ENCODE results near the gene GLI2. TPM values are rescaled to one million over a fixed set of nuclear protein-coding genes. Genes with fewer than 3 reads are reported as not detected.
A peak's percentile ranks its signal among the peaks of the same experiment; 100 is the strongest.

GLI2 gene
- total RNA-seq: 0.32 and 0.62 TPM in 2 replicates

GRCh38 chr2:120735746-120736170 lies at the start of gene GLI2:
Gene GLI2, plus strand, starts transcription at chr2:120735868. Its CDS starts 61,453 bp downstream, at chr2:120797321.
- intact Hi-C loops (cut with micrococcal nuclease): no loop called here

GRCh38 chr2:120685974-120686297 lies 49.7 kb upstream of the GLI2 start:
- Mint-ChIP-seq H3K4me3 (no peak overlapping the region), H3K27ac (no peak overlapping the region), H3K4me1 (ENCODE audit: low read depth) (no peaks in the 10 kb centered on the region), H3K36me3 (ENCODE audit: low read depth) (no peaks in the 10 kb centered on the region), H3K27me3 (ENCODE audit: insufficient read depth) (peaks cover 9% of the 10 kb centered on the region), H3K9me3 (no peaks in the 10 kb centered on the region)
- DNase-seq (ENCODE audit: low spot score): no peak
- intact Hi-C loops (cut with micrococcal nuclease): no loop called here

More at GRCh38 chr2:120735746-120736170, at the start of gene GLI2:
- peak within 1 kb of the TSS; percentile 42 for H3K4me3 Mint-ChIP-seq
- no peaks in the 10 kb centered on the region for H3K9me3 Mint-ChIP-seq
- peak; percentile 28 for DNase-seq (ENCODE audit: low spot score)
- no peak within 1 kb of the TSS for H3K27ac Mint-ChIP-seq
- peaks cover 44% of the 10 kb centered on the region for H3K27me3 Mint-ChIP-seq (ENCODE audit: insufficient read depth)
- H3K36me3 Mint-ChIP-seq (ENCODE audit: low read depth): no peaks in the 10 kb centered on the region
- H3K4me1 Mint-ChIP-seq (ENCODE audit: low read depth): peaks cover 16% of the 10 kb centered on the region

GRCh38 chr2:120686511-120687168 lies 49.0 kb upstream of the GLI2 start:
- no peak overlapping the region for H3K4me3 Mint-ChIP-seq
- no peaks in the 10 kb centered on the region for H3K36me3 Mint-ChIP-seq (ENCODE audit: low read depth)
- H3K9me3 Mint-ChIP-seq: no peaks in the 10 kb centered on the region
- no peak overlapping the region for H3K27ac Mint-ChIP-seq
- no peaks in the 10 kb centered on the region for H3K4me1 Mint-ChIP-seq (ENCODE audit: low read depth)
- intact Hi-C loops (cut with micrococcal nuclease): no loop called here
- DNase-seq (ENCODE audit: low spot score): no peak
- H3K27me3 Mint-ChIP-seq (ENCODE audit: insufficient read depth): peaks cover 9% of the 10 kb centered on the region

GRCh38 chr2:120687210-120687609 lies 48.5 kb upstream of the GLI2 start:
- intact Hi-C loops (cut with micrococcal nuclease): no loop called here

GRCh38 chr2:120690521-120690920 lies 45.1 kb upstream of the GLI2 start:
- H3K9me3 Mint-ChIP-seq: no peaks in the 10 kb centered on the region
- no peak overlapping the region for H3K4me3 Mint-ChIP-seq
- H3K36me3 Mint-ChIP-seq (ENCODE audit: low read depth): no peaks in the 10 kb centered on the region
- intact Hi-C loops (cut with micrococcal nuclease): no loop called here
- no peak overlapping the region for H3K27ac Mint-ChIP-seq
- peaks cover 10% of the 10 kb centered on the region for H3K27me3 Mint-ChIP-seq (ENCODE audit: insufficient read depth)
- H3K4me1 Mint-ChIP-seq (ENCODE audit: low read depth): no peaks in the 10 kb centered on the region
- DNase-seq (ENCODE audit: low spot score): no peak

More at GRCh38 chr2:120687210-120687609, 48.5 kb upstream of the GLI2 start:
- H3K27ac Mint-ChIP-seq: no peak overlapping the region
- peaks cover 7% of the 10 kb centered on the region for H3K27me3 Mint-ChIP-seq (ENCODE audit: insufficient read depth)
- no peaks in the 10 kb centered on the region for H3K4me1 Mint-ChIP-seq (ENCODE audit: low read depth)
- no peak overlapping the region for H3K4me3 Mint-ChIP-seq
- DNase-seq (ENCODE audit: low spot score): no peak
- no peaks in the 10 kb centered on the region for H3K9me3 Mint-ChIP-seq
- H3K36me3 Mint-ChIP-seq (ENCODE audit: low read depth): no peaks in the 10 kb centered on the region

- peaks cover 17% of the 10 kb centered on the region for H3K27me3 Mint-ChIP-seq (ENCODE audit: insufficient read depth)
- no peaks in the 10 kb centered on the region for H3K4me1 Mint-ChIP-seq (ENCODE audit: low read depth)
- DNase-seq (ENCODE audit: low spot score): no peak
- H3K9me3 Mint-ChIP-seq: no peaks in the 10 kb centered on the region
- intact Hi-C loops (cut with micrococcal nuclease): no loop called here
- H3K36me3 Mint-ChIP-seq (ENCODE audit: low read depth): no peaks in the 10 kb centered on the region
- no peak overlapping the region for H3K27ac Mint-ChIP-seq
- H3K4me3 Mint-ChIP-seq: no peak overlapping the region
Observed at GRCh38 chr2:120691410-120691809, 44.3 kb upstream of the GLI2 start.

- Mint-ChIP-seq H3K36me3 (ENCODE audit: low read depth) (no peaks in the 10 kb centered on the region), H3K4me1 (ENCODE audit: low read depth) (no peaks in the 10 kb centered on the region), H3K27me3 (ENCODE audit: insufficient read depth) (peaks cover 20% of the 10 kb centered on the region), H3K27ac (no peak overlapping the region), H3K9me3 (no peaks in the 10 kb centered on the region), H3K4me3 (no peak overlapping the region)
- no peak for DNase-seq (ENCODE audit: low spot score)
- intact Hi-C loops (cut with micrococcal nuclease): no loop called here
Observed at GRCh38 chr2:120692691-120693090, 43.0 kb upstream of the GLI2 start.

- no peaks in the 10 kb centered on the region for H3K9me3 Mint-ChIP-seq
Observed at GRCh38 chr2:120693121-120693520, 42.5 kb upstream of the GLI2 start.

GRCh38 chr2:120694034-120694433 lies 41.6 kb upstream of the GLI2 start:
- Mint-ChIP-seq H3K4me1 (ENCODE audit: low read depth) (no peaks in the 10 kb centered on the region), H3K36me3 (ENCODE audit: low read depth) (no peaks in the 10 kb centered on the region), H3K9me3 (no peaks in the 10 kb centered on the region), H3K4me3 (no peak overlapping the region), H3K27ac (no peak overlapping the region), H3K27me3 (ENCODE audit: insufficient read depth) (peaks cover 22% of the 10 kb centered on the region)
- DNase-seq (ENCODE audit: low spot score): no peak
- intact Hi-C loops (cut with micrococcal nuclease): no loop called here

More at GRCh38 chr2:120693121-120693520, 42.5 kb upstream of the GLI2 start:
- Mint-ChIP-seq H3K4me1 (ENCODE audit: low read depth) (no peaks in the 10 kb centered on the region), H3K27ac (no peak overlapping the region), H3K36me3 (ENCODE audit: low read depth) (no peaks in the 10 kb centered on the region), H3K4me3 (no peak overlapping the region), H3K27me3 (ENCODE audit: insufficient read depth) (peaks cover 22% of the 10 kb centered on the region)
- intact Hi-C loops (cut with micrococcal nuclease): no loop called here
- DNase-seq (ENCODE audit: low spot score): no peak

- peaks cover 23% of the 10 kb centered on the region for H3K27me3 Mint-ChIP-seq (ENCODE audit: insufficient read depth)
Observed at GRCh38 chr2:120697471-120697870, 38.2 kb upstream of the GLI2 start.

GRCh38 chr2:120699292-120699691 lies 36.4 kb upstream of the GLI2 start:
- peaks cover 23% of the 10 kb centered on the region for H3K27me3 Mint-ChIP-seq (ENCODE audit: insufficient read depth)
- H3K4me1 Mint-ChIP-seq (ENCODE audit: low read depth): no peaks in the 10 kb centered on the region
- no peak overlapping the region for H3K4me3 Mint-ChIP-seq
- H3K9me3 Mint-ChIP-seq: no peaks in the 10 kb centered on the region
- no peak overlapping the region for H3K27ac Mint-ChIP-seq
- intact Hi-C loops (cut with micrococcal nuclease): no loop called here
- no peaks in the 10 kb centered on the region for H3K36me3 Mint-ChIP-seq (ENCODE audit: low read depth)
- DNase-seq (ENCODE audit: low spot score): no peak

More at GRCh38 chr2:120697471-120697870, 38.2 kb upstream of the GLI2 start:
- intact Hi-C loops (cut with micrococcal nuclease): no loop called here
- Mint-ChIP-seq H3K27ac (no peak overlapping the region), H3K36me3 (ENCODE audit: low read depth) (no peaks in the 10 kb centered on the region), H3K4me3 (no peak overlapping the region), H3K4me1 (ENCODE audit: low read depth) (no peaks in the 10 kb centered on the region), H3K9me3 (no peaks in the 10 kb centered on the region)
- no peak for DNase-seq (ENCODE audit: low spot score)

- intact Hi-C loops (cut with micrococcal nuclease): no loop called here
- DNase-seq (ENCODE audit: low spot score): no peak
- no peak overlapping the region for H3K4me3 Mint-ChIP-seq
- peaks cover 18% of the 10 kb centered on the region for H3K27me3 Mint-ChIP-seq (ENCODE audit: insufficient read depth)
- no peaks in the 10 kb centered on the region for H3K4me1 Mint-ChIP-seq (ENCODE audit: low read depth)
- no peaks in the 10 kb centered on the region for H3K9me3 Mint-ChIP-seq
- H3K36me3 Mint-ChIP-seq (ENCODE audit: low read depth): no peaks in the 10 kb centered on the region
- H3K27ac Mint-ChIP-seq: no peak overlapping the region
Observed at GRCh38 chr2:120700659-120701058, 35.0 kb upstream of the GLI2 start.

- H3K27me3 Mint-ChIP-seq (ENCODE audit: insufficient read depth): peaks cover 16% of the 10 kb centered on the region
- H3K27ac Mint-ChIP-seq: no peak overlapping the region
- H3K4me3 Mint-ChIP-seq: no peak overlapping the region
- H3K36me3 Mint-ChIP-seq (ENCODE audit: low read depth): no peaks in the 10 kb centered on the region
- intact Hi-C loops (cut with micrococcal nuclease): no loop called here
- no peaks in the 10 kb centered on the region for H3K4me1 Mint-ChIP-seq (ENCODE audit: low read depth)
- no peak for DNase-seq (ENCODE audit: low spot score)
- no peaks in the 10 kb centered on the region for H3K9me3 Mint-ChIP-seq
Observed at GRCh38 chr2:120701096-120701495, 34.6 kb upstream of the GLI2 start.

GRCh38 chr2:120701499-120701898 lies 34.2 kb upstream of the GLI2 start:
- Mint-ChIP-seq H3K4me1 (ENCODE audit: low read depth) (no peaks in the 10 kb centered on the region), H3K27me3 (ENCODE audit: insufficient read depth) (peaks cover 12% of the 10 kb centered on the region), H3K9me3 (no peaks in the 10 kb centered on the region), H3K27ac (no peak overlapping the region), H3K4me3 (no peak overlapping the region), H3K36me3 (ENCODE audit: low read depth) (no peaks in the 10 kb centered on the region)
- no peak for DNase-seq (ENCODE audit: low spot score)
- intact Hi-C loops (cut with micrococcal nuclease): no loop called here
